HG03066 (cell line): ENCODE results near the gene CPT1A.

ENCODE experiments used
- ATAC-seq: cut with Tn5 transposase; IDR thresholded peaks from one replicate; pipeline ENCODE4 v1.9.1; 2021; ENCODE audit warnings: low read depth; ENCODE audit not compliant: unreplicated experiment

CPT1A gene

DNA sequence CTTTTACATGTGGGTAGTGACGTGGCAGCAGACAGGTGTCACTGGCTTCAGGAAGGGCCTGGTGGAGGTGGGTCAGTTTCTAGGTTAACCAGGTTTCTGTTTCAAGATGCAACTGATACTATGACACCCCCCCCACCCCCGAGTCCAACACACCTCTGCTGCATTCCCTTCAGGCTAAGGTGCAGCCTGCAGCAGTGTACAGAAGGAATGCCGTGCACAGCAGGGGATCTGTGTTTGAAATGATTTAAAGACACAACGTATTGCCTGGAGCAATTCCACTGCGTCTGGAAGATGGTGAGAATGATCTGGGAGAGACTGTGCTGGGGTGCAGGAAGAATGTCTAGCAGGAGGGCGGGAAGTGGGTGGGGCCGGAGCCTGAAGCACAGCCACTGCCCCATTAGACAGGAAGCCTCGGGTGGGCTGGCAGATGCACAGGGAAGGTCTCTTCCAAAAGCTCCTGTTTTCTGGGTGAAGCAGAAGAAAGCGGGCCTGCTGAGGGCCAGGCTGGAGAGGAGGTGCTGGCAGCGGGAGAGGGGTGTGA, 78.5 kb downstream of the CPT1A start:
- no peak for ATAC-seq

DNA sequence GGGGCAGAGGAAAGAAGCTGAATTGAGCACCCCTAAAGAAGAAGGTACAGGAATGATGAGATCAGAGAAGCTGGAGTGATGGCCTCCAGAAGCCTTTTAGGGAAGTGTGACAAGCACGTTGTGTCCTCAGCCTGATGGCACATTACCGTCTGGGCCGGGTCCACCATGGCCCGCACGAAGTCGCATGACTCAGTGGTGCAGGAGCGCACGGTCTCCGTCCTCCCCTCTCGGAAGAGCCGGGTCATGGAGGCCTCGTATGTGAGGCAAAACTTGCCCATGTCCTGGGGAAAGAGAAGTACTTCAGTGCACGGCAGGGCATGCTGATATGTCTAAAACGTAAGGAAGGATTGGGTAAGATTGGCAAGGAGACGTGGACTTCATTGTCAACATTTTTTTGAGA, 79.2 kb downstream of the CPT1A start:
- ATAC-seq = no peak

DNA sequence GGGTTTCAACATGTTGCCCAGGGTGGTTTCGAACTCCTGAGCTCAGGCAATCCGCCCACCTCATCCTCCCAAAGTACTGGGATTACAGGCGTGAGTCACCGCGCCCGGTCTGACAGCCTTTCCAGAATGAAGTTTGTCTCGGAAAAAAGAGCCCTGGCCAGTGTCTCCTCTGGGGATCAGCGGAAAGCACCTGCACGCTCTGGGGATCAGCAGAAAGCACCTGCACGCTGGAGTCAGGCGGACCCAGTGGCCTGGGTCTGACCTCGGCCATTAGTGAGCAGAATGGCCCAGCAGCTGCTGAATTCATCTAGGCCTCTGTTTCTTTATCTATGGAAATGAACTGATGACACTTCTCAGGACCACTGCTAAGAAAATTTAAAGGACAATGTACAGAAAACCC, 79.9 kb downstream of the CPT1A start:
- ATAC-seq = no peak

DNA sequence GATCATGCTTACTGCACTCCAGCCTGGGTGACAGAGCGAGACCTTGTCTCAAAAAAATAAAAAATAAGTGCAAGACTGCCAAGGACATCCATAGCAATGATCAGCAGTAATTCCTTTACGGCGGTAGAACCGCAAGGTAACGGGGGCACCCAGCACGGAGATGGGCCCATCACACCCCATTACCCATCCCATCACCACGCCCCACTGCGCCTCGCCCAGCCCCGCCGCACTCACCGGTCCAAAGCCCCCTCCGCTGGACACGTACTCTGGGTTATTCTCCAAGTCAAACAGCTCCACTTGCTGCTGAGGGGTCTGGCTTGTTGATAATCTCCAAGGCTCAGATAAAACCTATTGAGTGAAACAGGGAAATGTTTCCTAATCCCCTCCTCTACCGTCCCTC, 81.7 kb downstream of the CPT1A start:
- ATAC-seq = no peak

DNA sequence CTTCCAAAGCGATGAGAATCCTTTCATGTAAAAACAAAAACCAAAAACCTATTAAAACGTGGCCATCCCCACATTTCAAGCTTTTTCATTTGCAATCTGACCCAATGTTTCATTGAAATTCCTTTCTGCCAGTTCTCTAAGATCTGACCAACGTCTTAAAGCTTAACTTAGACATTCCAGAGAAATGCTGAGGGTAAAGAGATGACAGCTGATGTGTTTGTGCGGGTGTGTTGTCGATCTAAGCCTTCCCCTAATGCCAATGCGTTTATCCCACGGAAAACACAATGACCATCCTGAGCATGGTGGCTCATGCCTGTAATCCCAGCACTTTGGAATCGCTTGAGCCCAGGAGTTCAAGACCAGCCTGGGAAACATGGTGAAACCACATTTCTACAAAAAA, 84.0 kb downstream of the CPT1A start:
- no peak for ATAC-seq

DNA sequence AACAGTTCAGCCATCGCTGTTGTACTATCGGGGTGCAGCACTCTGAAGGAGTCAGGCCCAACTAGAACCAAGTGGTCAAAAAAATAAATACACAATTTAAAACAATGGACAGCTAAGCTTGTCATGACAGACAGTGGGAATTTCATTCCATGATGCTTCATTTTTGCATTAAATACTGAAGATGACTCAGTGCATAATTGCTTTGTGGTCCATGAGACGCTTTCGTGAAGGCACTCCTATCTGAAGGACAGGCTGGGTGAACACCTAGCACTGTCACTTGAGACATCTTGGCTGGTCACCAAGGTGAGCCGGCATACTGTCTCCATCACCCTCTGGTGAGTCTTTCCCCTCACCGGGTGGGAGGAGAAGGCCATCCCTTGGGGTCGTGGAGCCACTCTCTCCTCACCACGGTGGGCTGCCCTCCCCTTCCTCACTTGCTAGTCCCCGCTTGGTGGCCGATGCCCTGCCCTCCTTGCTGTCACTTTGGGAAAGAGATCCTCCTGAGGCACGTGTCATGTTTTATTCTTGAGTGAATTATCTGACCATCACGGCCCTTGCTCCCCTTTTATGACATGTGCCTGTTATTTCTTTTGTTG, 85.4 kb downstream of the CPT1A start:
- ATAC-seq = no peak

DNA sequence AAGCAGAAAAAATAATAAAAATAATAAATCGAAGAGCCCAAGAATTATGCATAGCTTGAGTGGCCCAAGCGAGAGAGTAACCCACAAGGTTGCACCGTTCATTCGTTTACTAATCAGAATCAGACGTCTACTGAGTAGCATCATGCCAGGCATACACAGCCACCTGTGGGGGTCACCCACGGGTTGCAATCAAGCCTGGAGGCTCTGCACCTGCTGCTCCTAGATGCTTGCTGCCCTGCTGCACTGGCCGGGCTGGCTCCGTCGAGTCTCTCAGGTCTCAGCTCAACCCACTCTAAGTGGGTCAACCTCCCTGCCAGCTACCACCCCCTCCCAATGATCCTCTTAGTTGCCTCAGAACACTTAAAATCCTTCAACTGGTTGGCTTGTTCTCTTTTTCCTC, 88.4 kb downstream of the CPT1A start:
- no peak for ATAC-seq

DNA sequence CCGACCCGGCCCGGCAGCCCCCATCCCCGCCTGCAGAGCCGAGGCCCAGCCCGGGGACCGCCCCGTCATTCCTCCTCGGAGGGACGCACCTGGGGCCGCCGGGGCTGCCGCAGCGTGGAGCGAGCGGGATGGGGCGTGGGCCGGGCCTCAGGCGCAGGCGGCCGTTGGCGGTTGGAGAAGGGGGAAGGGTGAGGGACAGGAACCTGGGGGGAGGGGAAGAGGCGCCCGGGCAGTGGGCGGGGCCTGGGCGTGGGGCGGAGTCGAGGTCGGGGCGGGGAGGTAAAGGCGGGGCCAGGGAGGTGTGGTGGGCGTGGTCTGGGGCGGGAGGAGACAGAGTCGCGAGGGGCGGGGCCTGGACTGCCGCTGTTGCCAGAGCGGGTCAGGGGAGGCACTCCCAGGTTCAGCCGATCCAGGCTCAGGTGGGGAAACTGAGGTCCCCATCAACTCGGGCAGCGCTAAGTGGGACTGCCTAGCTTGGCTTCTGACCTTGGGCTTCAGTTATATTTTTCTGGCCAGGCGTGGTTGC, 90.3 kb downstream of the CPT1A start, which contains the start of gene TESMIN:
TSS of gene TESMIN (minus strand) at position 190 of the 526 bp plus-strand sequence. CDS start 860 bp downstream, outside the sequence.
- ATAC-seq = no peak

DNA sequence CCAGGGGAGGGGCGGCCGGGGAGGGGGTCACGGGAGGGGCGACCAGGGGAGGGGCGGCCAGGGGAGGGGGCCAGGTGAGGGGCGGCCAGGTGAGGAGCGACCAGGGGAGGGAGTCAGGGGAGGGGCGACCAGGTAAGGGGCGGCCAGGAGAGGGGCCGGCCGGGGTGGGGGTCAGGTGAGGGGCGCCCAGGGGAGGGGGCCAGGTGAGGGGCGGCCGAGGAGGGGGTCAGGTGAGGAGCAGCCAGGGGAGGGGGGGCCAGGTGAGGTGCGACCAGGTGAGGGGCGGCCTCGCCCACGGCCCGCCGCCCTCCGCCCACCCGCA, 90.8 kb downstream of the CPT1A start:
- no peak for ATAC-seq

DNA sequence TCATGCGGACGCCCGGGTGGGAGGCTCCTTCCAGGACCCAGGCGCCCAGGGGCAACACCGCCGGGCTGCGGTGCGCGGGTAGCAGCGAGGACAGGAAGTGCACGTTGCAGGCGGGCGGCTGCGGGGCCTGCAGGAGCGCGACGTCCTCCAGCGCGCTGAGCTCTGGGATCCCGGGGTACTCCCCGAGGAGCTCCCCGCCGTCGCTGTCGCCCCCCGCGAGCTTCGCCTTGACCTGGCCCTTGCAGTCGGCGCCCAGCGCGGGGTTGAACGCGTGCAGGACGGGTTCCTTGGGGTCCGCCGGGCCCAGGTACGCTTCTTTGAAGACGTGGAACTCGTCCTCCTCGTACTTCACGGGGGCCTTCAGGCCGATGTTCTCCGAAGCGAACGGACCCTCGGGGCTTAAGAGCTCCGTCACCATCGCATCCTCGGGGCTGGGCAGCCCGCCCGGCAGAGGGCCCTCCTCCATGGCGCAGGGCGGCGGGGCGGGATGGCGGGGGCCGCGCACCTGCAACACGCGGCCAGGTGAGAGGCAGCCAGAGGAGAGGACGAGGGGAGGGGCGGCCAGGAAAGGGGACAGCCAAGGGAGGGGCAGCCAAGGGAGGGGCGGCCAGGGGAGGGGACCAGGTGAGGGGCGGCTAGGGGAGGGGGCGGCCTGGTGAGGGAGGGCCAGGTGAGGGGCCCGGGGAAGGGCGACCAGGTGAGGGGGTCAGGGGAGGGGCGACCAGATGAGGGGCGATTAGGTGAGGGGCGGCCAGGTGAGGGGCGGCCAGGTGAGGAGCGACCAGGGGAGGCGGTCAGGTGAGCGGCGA, 91.3 kb downstream of the CPT1A start:
- no peak for ATAC-seq

DNA sequence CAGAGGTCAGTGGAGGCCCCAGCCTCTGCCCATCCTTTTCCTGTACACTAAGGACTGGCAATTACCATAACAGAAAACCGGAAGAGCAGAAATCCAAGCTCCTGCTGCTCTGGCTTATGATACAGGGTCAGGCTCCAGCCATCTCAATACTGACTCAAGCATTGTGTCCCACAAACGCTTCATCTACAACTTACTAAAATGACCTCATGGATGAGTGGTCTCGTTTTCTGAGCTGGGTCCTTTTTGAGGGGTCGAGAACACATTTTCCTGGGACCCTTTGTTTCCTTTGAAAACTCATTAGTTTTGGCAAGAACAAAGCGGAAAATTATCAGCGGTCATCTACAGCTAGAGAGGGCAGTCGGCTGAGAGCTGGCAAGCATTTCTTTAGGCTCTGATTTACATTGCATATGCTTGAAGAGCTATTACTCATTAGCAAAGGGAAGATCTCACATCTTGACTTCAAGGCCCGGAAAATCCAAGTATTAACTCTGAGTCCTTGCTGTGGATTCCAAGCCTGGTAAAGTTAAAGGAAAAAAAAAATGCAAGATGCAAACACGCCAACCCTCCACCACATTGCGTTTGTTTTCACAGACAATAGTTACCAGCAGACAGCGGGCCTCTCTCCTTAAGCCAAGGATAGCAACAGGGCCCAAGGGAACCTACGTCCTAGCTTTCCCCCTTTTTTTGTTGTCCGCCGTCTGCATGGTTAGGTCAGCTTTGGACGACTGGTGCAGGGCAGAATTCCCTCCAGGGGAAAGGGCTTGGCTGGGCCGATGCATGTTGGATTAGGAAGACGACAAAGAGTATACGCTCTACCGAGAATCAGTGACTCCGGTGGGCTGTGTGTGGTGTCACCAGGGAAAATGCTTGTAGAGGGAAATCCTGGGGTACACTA, 92.2 kb downstream of the CPT1A start:
- no peak for ATAC-seq

DNA sequence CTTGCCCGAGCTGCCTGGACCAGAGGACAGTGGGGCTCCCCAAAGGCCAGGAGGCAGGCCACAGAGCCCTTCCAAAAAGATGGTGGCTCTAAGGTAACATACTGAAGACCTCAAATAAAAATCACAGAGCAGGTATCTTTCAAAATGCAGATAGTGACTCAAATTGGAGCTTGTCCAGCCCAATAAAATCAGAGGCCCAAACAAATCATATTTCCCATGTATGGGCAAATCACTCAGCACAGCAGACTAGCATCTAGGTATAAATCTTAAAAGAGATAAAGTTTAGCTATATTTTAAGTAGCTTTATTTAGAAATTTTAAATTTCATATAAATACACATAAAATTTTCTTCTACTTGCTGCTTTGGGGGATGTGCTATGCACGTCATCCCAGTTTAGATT, 93.7 kb downstream of the CPT1A start:
- ATAC-seq = no peak

DNA sequence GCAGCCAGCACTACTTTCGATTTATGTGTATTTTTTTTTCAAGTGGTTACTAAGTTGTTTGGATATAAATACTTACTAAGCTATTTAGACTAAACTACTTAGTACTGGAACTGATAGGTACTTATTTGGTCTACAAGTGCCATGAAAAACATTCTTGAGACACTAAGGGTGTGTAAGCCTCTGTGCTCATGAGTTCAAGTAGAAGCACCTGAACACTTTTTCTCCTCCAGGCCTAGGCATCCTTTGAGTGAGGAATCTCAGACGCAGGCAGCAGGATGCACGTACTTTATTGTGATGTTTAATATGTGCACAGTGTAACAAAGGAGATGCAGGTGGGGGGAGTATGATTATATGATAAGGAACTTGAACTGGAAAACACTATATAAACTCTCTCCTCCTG, 98.2 kb downstream of the CPT1A start:
- no peak for ATAC-seq

DNA sequence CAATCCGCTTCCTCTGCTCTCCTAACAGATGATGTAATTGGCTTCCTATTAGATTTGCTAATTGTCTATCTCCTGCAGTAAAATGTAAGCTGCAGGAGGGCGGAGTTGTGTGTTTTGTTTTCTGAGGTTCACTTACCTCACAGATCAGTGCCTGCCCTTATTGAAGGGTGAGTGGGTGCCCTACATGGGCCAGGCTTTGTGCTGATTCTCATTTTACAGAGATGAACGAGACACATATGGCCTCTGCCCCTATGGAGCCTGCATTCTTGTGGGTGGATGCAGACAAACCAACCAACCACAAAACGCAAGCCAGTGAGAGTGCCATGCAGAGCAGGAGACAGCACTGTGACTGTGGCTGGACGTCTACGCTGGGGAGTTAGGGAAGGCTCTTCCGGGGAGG, 100.3 kb downstream of the CPT1A start:
- ATAC-seq = no peak

DNA sequence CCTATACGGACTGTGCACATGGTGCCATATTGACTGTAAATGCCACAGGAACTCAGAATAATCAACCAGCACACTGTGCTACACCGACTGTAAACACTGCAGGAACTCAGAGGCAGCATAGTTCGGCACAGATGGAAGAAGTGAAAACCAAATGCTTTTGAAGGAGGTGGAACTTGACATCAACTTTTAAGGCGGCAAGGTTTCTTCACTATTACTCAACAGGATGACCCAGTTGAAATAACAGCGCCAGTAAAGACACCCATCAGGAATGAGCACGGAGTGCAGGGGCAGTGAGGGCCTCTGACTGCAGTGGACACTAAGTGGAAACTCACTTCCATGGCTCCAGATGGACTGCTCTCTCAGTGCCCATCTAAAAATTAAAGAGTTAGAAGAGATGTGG, 106.1 kb downstream of the CPT1A start:
- no peak for ATAC-seq

DNA sequence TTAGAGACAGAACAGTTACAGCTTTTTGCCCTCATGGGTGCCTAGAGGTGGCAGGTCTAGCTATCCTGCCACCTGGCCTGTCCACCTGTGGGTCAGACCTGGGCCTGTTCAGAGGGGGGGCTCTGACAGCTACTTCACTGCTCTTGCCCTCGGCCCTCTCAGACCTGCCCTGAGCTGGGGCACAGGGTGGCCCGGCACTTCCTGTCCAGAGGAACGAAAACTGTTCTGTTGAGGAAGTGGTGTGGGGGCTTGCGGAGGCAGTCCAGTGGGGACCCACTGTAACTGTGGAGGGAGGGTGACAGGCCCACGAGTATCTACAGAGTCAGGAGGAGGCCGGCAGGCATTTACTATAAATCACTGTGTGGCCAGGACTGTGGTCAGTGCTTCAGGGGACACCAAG, 106.6 kb downstream of the CPT1A start:
- no peak for ATAC-seq

DNA sequence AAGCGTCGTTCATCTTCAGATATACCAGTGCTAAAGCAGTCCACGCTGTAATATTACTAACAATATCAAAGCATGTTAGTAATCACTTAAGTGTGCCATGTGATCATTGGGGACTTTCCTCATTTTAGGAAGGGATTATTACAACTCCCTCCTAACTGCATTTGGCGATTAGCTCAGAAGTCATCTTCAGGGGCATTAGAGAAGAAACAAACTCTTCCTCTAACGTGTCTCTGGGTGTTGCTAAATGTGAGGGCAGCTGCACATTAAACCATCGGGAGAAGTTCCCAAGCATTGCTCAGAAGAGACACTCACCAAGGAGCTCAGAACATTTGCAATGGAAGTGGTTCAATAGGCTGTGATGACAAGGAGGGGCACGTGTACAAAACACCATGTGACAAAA, 107.6 kb downstream of the CPT1A start:
- no peak for ATAC-seq

DNA sequence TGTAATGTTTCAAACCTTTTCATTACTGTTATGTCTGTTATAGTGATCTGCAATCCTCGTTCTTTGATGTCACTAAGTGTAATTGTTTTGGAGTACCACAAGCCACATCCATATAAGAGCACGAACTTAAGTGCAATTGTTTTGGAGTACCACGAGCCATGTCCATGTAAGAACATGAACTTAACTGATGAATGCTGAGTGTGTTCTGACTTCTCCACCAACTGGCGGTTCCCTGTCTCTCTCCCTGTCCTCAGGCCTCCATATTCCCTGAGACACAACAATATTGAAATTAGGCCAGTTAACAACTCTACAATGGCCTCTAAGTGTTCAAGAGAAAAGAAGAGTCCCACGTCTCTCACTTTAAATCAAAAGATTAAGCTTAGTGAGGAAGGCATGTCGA, 113.9 kb downstream of the CPT1A start:
- no peak for ATAC-seq

DNA sequence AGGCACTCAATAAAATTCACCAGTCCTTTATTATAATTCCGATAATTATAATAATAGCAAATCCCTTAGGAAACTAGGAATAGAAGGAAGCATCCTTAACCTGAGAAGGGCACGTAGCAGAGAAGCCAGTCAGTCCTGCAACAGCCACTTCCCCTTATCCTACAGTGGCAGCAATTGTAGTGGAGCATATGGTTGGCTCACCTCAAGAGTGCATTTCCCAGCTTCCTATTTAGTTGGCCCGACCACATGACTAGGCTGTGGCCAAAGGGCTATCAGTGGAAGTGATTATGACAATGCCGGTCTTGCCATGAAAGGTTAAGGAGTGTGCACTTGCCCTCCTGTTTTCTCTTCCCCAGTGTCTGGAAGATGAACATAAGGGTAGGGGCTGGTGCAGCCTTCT, 117.4 kb downstream of the CPT1A start:
- no peak for ATAC-seq

DNA sequence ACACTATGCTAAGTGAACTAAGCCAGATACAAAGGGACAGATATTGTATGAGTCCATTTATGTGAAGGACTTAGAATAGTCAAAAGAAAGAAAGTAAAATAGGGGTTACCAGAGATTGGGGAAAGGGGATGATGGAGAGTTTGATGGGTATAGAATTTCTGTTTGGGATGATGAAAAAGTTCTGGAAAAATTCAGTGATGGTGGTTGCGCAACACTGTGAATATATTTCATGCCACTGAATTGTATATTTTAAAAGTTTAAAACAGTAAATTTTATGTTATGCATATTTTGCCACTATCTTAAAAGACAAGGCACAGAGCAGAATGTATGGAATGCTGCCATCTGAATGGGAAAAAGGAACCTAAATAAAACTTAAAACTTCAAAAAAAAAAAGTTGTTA, 119.6 kb downstream of the CPT1A start:
- no peak for ATAC-seq

DNA sequence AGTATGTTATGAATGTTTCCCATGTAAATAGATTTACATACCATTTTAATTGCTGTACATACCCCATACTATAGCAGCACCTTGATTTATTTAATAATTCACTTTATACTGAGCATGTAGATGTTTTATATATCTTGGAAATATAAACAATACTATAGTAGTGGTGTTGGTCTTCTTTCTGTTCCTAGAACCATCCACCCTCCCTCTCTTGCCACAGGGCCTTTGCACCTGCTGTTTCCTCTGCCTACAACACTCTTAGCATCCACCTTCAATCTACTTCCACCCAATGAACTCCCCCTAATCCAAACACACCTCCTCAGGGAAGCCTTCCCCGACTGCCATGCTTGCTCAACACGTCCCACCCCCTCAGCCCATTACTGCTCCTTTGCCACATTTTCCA, 120.6 kb downstream of the CPT1A start:
- ATAC-seq = no peak
